ENCODE results near the gene BEND4. TPM values are rescaled to one million over a fixed set of nuclear protein-coding genes. Genes with fewer than 3 reads are reported as not detected.

Gene BEND4
- total RNA-seq, 1 experiment from 2014 or later: not detected

DNA sequence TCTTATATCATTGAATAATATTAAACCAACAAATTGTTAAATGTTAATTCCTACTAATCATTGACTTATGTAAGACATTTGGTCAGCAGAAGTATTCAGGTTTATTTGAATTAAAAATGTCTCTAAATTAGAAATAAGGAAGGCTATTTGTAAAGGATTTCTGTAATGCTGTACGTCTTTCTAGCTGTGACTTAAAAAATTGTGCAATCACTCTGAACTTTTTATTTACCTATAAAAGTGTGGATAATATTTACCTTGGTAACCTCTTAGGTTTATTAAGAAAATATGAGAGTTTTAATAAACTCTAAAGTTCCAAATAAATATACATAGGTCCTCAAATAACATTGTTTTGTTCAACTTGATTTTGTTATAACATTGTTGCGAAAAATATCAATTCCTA lies 85.2 kb downstream of the BEND4 start:
- CTCF ChIA-PET: no interaction called here
- Mint-ChIP-seq H3K36me3 (ENCODE audit: insufficient read depth, unreplicated experiment) (no peaks in the 10 kb centered on the region), H3K27me3 (ENCODE audit: unreplicated experiment) (no peaks in the 10 kb centered on the region), H3K4me1 (ENCODE audit: low read depth, unreplicated experiment) (no peaks in the 10 kb centered on the region), H3K27ac (ENCODE audit: unreplicated experiment) (no peak overlapping the region), H3K4me3 (ENCODE audit: low read depth, unreplicated experiment) (no peak overlapping the region), H3K9me3 (ENCODE audit: low read depth, unreplicated experiment) (no peaks in the 10 kb centered on the region)
- no TSS peak for BruUV-seq (replicated peaks)
- no peak for DNase-seq
- intact Hi-C loops (cut with micrococcal nuclease; ENCODE audit: unreplicated experiment): no loop called here
- TF ChIP-seq, protein P1, sequence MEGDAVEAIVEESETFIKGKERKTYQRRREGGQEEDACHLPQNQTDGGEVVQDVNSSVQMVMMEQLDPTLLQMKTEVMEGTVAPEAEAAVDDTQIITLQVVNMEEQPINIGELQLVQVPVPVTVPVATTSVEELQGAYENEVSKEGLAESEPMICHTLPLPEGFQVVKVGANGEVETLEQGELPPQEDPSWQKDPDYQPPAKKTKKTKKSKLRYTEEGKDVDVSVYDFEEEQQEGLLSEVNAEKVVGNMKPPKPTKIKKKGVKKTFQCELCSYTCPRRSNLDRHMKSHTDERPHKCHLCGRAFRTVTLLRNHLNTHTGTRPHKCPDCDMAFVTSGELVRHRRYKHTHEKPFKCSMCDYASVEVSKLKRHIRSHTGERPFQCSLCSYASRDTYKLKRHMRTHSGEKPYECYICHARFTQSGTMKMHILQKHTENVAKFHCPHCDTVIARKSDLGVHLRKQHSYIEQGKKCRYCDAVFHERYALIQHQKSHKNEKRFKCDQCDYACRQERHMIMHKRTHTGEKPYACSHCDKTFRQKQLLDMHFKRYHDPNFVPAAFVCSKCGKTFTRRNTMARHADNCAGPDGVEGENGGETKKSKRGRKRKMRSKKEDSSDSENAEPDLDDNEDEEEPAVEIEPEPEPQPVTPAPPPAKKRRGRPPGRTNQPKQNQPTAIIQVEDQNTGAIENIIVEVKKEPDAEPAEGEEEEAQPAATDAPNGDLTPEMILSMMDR (IDR thresholded peaks at IDR 0.05; ENCODE audit: unreplicated experiment): no peak

DNA sequence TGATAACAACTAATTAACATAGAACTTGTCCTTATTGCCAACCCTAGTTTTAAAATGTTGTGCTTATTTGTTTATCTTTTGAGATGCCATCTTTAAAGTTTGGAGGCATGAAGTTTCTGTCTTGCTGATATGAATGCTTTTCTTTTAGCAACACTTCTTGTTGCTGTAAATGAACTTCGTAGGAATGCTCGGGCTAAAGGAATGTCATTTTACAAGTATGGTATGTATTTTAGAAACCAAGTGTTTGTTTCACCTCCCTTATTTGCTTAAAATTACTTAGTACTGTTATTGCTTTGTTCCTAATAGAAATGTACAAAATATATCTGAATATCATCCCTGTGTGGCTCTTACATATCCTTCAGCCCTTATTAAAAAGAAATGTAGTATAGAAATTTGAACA lies 86.1 kb downstream of the BEND4 start:
- intact Hi-C loops (cut with micrococcal nuclease; ENCODE audit: unreplicated experiment): no loop called here
- CTCF ChIA-PET: no interaction called here
- no peaks in the 10 kb centered on the region for H3K36me3 Mint-ChIP-seq (ENCODE audit: insufficient read depth, unreplicated experiment)
- TF ChIP-seq, protein P1 (IDR thresholded peaks at IDR 0.05; ENCODE audit: unreplicated experiment): no peak
- BruUV-seq (replicated peaks): no TSS peak
- no peaks in the 10 kb centered on the region for H3K4me1 Mint-ChIP-seq (ENCODE audit: low read depth, unreplicated experiment)
- no peak for DNase-seq
- no peaks in the 10 kb centered on the region for H3K27me3 Mint-ChIP-seq (ENCODE audit: unreplicated experiment)
- no peaks in the 10 kb centered on the region for H3K9me3 Mint-ChIP-seq (ENCODE audit: low read depth, unreplicated experiment)
- H3K4me3 Mint-ChIP-seq (ENCODE audit: low read depth, unreplicated experiment): no peak overlapping the region
- no peak overlapping the region for H3K27ac Mint-ChIP-seq (ENCODE audit: unreplicated experiment)

Other genes starting within 250 kb of the BEND4 start
- gene TMEM33, start 217.2 kb downstream of the BEND4 start, total RNA-seq (2022): 67.3 and 68.3 TPM in 2 replicates
- 0.68 and 1.0 TPM in 2 replicates for gene DCAF4L1, start 170.9 kb downstream of the BEND4 start, total RNA-seq (2022)
- 43.4 and 45.5 TPM in 2 replicates for gene SLC30A9, start 162.1 kb downstream of the BEND4 start, total RNA-seq (2022)
- not detected in 2 replicates for gene SHISA3, start 244.8 kb upstream of the BEND4 start, total RNA-seq (2022)